Measurements from ENCODE around the gene C2orf42.
A peak's percentile ranks its signal among the peaks of the same experiment; 100 is the strongest.
"Not testable (repeated sequence)": the region's sequence is repeated elsewhere in the genome, so short reads cannot be mapped to it uniquely, and the experiment has no call there.

The C2orf42 gene

GRCh38 chr2:70169654-70170245, 21.1 kb downstream of the C2orf42 start:
- H3K4me1 ChIP-seq (ENCODE audit: control insufficient read depth in 1 of 2, insufficient read depth in 2 of 2, low read length in 2 of 2); H3K9me3 ChIP-seq (ENCODE audit: control insufficient read depth in 1 of 2, low read length in 2 of 2); H3K4me3 ChIP-seq (ENCODE audit: low read depth in 1 of 2, low read length in 2 of 2); H3K27ac ChIP-seq (ENCODE audit: low read length); H3K27me3 ChIP-seq (ENCODE audit: low read depth, low read length): not testable (repeated sequence)
- H3K36me3 ChIP-seq (ENCODE audit: control insufficient read depth in 1 of 2, insufficient read depth in 2 of 2, low read length in 2 of 2), result peaks cover 18 to 25% of the 10 kb centered on the region in 2 donors

GRCh38 chr2:70161069-70161534, 29.7 kb downstream of the C2orf42 start:
- H3K36me3 ChIP-seq (ENCODE audit: control insufficient read depth in 1 of 2, insufficient read depth in 2 of 2, low read length in 2 of 2), result peaks cover 8 to 41% of the 10 kb centered on the region in 2 donors
- no peak overlapping the region for H3K27ac ChIP-seq (ENCODE audit: low read length)
- no peaks in the 10 kb centered on the region for H3K4me1 ChIP-seq (ENCODE audit: control insufficient read depth in 1 of 2, insufficient read depth in 2 of 2, low read length in 2 of 2)
- H3K9me3 ChIP-seq (ENCODE audit: control insufficient read depth in 1 of 2, low read length in 2 of 2), result no peaks in the 10 kb centered on the region
- no peak overlapping the region for H3K4me3 ChIP-seq (ENCODE audit: low read depth in 1 of 2, low read length in 2 of 2)
- no peaks in the 10 kb centered on the region for H3K27me3 ChIP-seq (ENCODE audit: low read depth, low read length)

- Histone ChIP-seq H3K27ac (ENCODE audit: low read length) (no peak overlapping the region), H3K27me3 (ENCODE audit: low read depth, low read length) (no peaks in the 10 kb centered on the region), H3K4me3 (ENCODE audit: low read depth in 1 of 2, low read length in 2 of 2) (no peak overlapping the region), H3K9me3 (ENCODE audit: control insufficient read depth in 1 of 2, low read length in 2 of 2) (no peaks in the 10 kb centered on the region), H3K36me3 (ENCODE audit: control insufficient read depth in 1 of 2, insufficient read depth in 2 of 2, low read length in 2 of 2) (peaks cover 5 to 39% of the 10 kb centered on the region in 2 donors), H3K4me1 (ENCODE audit: control insufficient read depth in 1 of 2, insufficient read depth in 2 of 2, low read length in 2 of 2) (no peaks in the 10 kb centered on the region)
These were observed 30.3 kb downstream of the C2orf42 start for GRCh38 chr2:70160545-70160944.

- H3K27me3 ChIP-seq (ENCODE audit: low read depth, low read length); H3K4me1 ChIP-seq (ENCODE audit: control insufficient read depth in 1 of 2, insufficient read depth in 2 of 2, low read length in 2 of 2); H3K36me3 ChIP-seq (ENCODE audit: control insufficient read depth in 1 of 2, insufficient read depth in 2 of 2, low read length in 2 of 2); H3K4me3 ChIP-seq (ENCODE audit: low read depth in 1 of 2, low read length in 2 of 2); H3K9me3 ChIP-seq (ENCODE audit: control insufficient read depth in 1 of 2, low read length in 2 of 2); H3K27ac ChIP-seq (ENCODE audit: low read length): not testable (repeated sequence)
These were observed 41.6 kb downstream of the C2orf42 start for GRCh38 chr2:70149130-70149686.

GRCh38 chr2:70148211-70148760, 42.5 kb downstream of the C2orf42 start:
- not testable (repeated sequence) for H3K4me1 ChIP-seq (ENCODE audit: control insufficient read depth in 1 of 2, insufficient read depth in 2 of 2, low read length in 2 of 2); H3K4me3 ChIP-seq (ENCODE audit: low read depth in 1 of 2, low read length in 2 of 2); H3K27me3 ChIP-seq (ENCODE audit: low read depth, low read length); H3K36me3 ChIP-seq (ENCODE audit: control insufficient read depth in 1 of 2, insufficient read depth in 2 of 2, low read length in 2 of 2); H3K9me3 ChIP-seq (ENCODE audit: control insufficient read depth in 1 of 2, low read length in 2 of 2); H3K27ac ChIP-seq (ENCODE audit: low read length)

- Histone ChIP-seq H3K9me3 (ENCODE audit: control insufficient read depth in 1 of 2, low read length in 2 of 2) (no peaks in the 10 kb centered on the region), H3K36me3 (ENCODE audit: control insufficient read depth in 1 of 2, insufficient read depth in 2 of 2, low read length in 2 of 2) (peaks cover 7 to 13% of the 10 kb centered on the region in 2 donors), H3K27me3 (ENCODE audit: low read depth, low read length) (no peaks in the 10 kb centered on the region), H3K4me1 (ENCODE audit: control insufficient read depth in 1 of 2, insufficient read depth in 2 of 2, low read length in 2 of 2) (peaks cover 7 to 11% of the 10 kb centered on the region in 2 donors), H3K4me3 (ENCODE audit: low read depth in 1 of 2, low read length in 2 of 2) (no peak overlapping the region), H3K27ac (ENCODE audit: low read length) (no peak overlapping the region)
These were observed 44.7 kb downstream of the C2orf42 start for GRCh38 chr2:70145851-70146739.

- H3K4me3 ChIP-seq (ENCODE audit: low read depth in 1 of 2, low read length in 2 of 2), result no peak overlapping the region
- no peaks in the 10 kb centered on the region for H3K9me3 ChIP-seq (ENCODE audit: control insufficient read depth in 1 of 2, low read length in 2 of 2)
- no peak overlapping the region for H3K27ac ChIP-seq (ENCODE audit: low read length)
- no peaks in the 10 kb centered on the region for H3K27me3 ChIP-seq (ENCODE audit: low read depth, low read length)
- H3K36me3 ChIP-seq (ENCODE audit: control insufficient read depth in 1 of 2, insufficient read depth in 2 of 2, low read length in 2 of 2), result peaks cover 4 to 9% of the 10 kb centered on the region in 2 donors
- H3K4me1 ChIP-seq (ENCODE audit: control insufficient read depth in 1 of 2, insufficient read depth in 2 of 2, low read length in 2 of 2), result peaks cover 8 to 15% of the 10 kb centered on the region in 2 donors
These were observed 45.7 kb downstream of the C2orf42 start for GRCh38 chr2:70145144-70145490.

- Histone ChIP-seq H3K27me3 (ENCODE audit: low read depth, low read length) (no peaks in the 10 kb centered on the region), H3K36me3 (ENCODE audit: control insufficient read depth in 1 of 2, insufficient read depth in 2 of 2, low read length in 2 of 2) (peaks cover 0 to 4% of the 10 kb centered on the region in 2 donors), H3K9me3 (ENCODE audit: control insufficient read depth in 1 of 2, low read length in 2 of 2) (no peaks in the 10 kb centered on the region), H3K4me3 (ENCODE audit: low read depth in 1 of 2, low read length in 2 of 2) (no peak overlapping the region), H3K27ac (ENCODE audit: low read length) (no peak overlapping the region), H3K4me1 (ENCODE audit: control insufficient read depth in 1 of 2, insufficient read depth in 2 of 2, low read length in 2 of 2) (peaks cover 8 to 15% of the 10 kb centered on the region in 2 donors)
These were observed 46.2 kb downstream of the C2orf42 start for GRCh38 chr2:70144443-70145143.

GRCh38 chr2:70143314-70144150, 47.3 kb downstream of the C2orf42 start:
- Histone ChIP-seq H3K4me3 (ENCODE audit: low read depth in 1 of 2, low read length in 2 of 2) (peak overlapping the region; percentile 53 to 83), H3K9me3 (ENCODE audit: control insufficient read depth in 1 of 2, low read length in 2 of 2) (no peaks in the 10 kb centered on the region), H3K27ac (ENCODE audit: low read length) (peak overlapping the region; percentile 100), H3K36me3 (ENCODE audit: control insufficient read depth in 1 of 2, insufficient read depth in 2 of 2, low read length in 2 of 2) (peaks cover 0 to 4% of the 10 kb centered on the region in 2 donors), H3K27me3 (ENCODE audit: low read depth, low read length) (no peaks in the 10 kb centered on the region), H3K4me1 (ENCODE audit: control insufficient read depth in 1 of 2, insufficient read depth in 2 of 2, low read length in 2 of 2) (peaks cover 8 to 15% of the 10 kb centered on the region in 2 donors)

- peak overlapping the region; percentile 100 for H3K27ac ChIP-seq (ENCODE audit: low read length)
- H3K4me3 ChIP-seq (ENCODE audit: low read depth in 1 of 2, low read length in 2 of 2), result peak overlapping the region; percentile 53 to 83
- H3K27me3 ChIP-seq (ENCODE audit: low read depth, low read length), result no peaks in the 10 kb centered on the region
- H3K36me3 ChIP-seq (ENCODE audit: control insufficient read depth in 1 of 2, insufficient read depth in 2 of 2, low read length in 2 of 2), result peaks cover 0 to 4% of the 10 kb centered on the region in 2 donors
- H3K9me3 ChIP-seq (ENCODE audit: control insufficient read depth in 1 of 2, low read length in 2 of 2), result no peaks in the 10 kb centered on the region
- H3K4me1 ChIP-seq (ENCODE audit: control insufficient read depth in 1 of 2, insufficient read depth in 2 of 2, low read length in 2 of 2), result peaks cover 8 to 15% of the 10 kb centered on the region in 2 donors
These were observed 48.1 kb downstream of the C2orf42 start for GRCh38 chr2:70142590-70143313.
